CMK (cell line): Measurements from ENCODE around the gene STEAP1B.
"Not testable (repeated sequence)": the region's sequence is repeated elsewhere in the genome, so short reads cannot be mapped to it uniquely, and the experiment has no call there.

Source experiments
- DNase-seq: peaks from one replicate; pipeline ENCODE4 v3.0.0-alpha.2; 2010; ENCODE audit warnings: low read depth

Gene STEAP1B

GRCh38 chr7:22499888-22500689 lies at the start of gene STEAP1B:
STEAP1B (minus strand) TSS chr7:22500188; CDS start chr7:22494855, 5,333 bp downstream.
- not testable (repeated sequence) for DNase-seq

GRCh38 chr7:22549051-22549450 lies 49.1 kb upstream of the STEAP1B start:
- DNase-seq = no peak

GRCh38 chr7:22548313-22548712 lies 48.3 kb upstream of the STEAP1B start:
- DNase-seq = no peak

GRCh38 chr7:22546769-22547168 lies 46.8 kb upstream of the STEAP1B start:
- DNase-seq = no peak

- no peak for DNase-seq
Observed at GRCh38 chr7:22545529-22545928, 45.5 kb upstream of the STEAP1B start.

GRCh38 chr7:22544245-22544644 lies 44.3 kb upstream of the STEAP1B start:
- no peak for DNase-seq

- no peak for DNase-seq
Observed at GRCh38 chr7:22543169-22543568, 43.2 kb upstream of the STEAP1B start.

- DNase-seq = no peak
Observed at GRCh38 chr7:22542669-22543068, 42.7 kb upstream of the STEAP1B start.

GRCh38 chr7:22542254-22542653 lies 42.3 kb upstream of the STEAP1B start:
- DNase-seq = no peak

- no peak for DNase-seq
Observed at GRCh38 chr7:22541789-22542188, 41.8 kb upstream of the STEAP1B start.

GRCh38 chr7:22528537-22528936 lies 28.5 kb upstream of the STEAP1B start:
- DNase-seq = not testable (repeated sequence)

- DNase-seq = not testable (repeated sequence)
Observed at GRCh38 chr7:22524353-22524947, 24.5 kb upstream of the STEAP1B start.

- DNase-seq = not testable (repeated sequence)
Observed at GRCh38 chr7:22523478-22524352, 23.7 kb upstream of the STEAP1B start.

- DNase-seq = not testable (repeated sequence)
Observed at GRCh38 chr7:22519560-22519959, 19.6 kb upstream of the STEAP1B start.

- DNase-seq = not testable (repeated sequence)
Observed at GRCh38 chr7:22516950-22517349, 17.0 kb upstream of the STEAP1B start.

- not testable (repeated sequence) for DNase-seq
Observed at GRCh38 chr7:22514963-22515362, 15.0 kb upstream of the STEAP1B start.

GRCh38 chr7:22507320-22507719 lies 7.3 kb upstream of the STEAP1B start:
- not testable (repeated sequence) for DNase-seq

- DNase-seq = not testable (repeated sequence)
Observed at GRCh38 chr7:22506316-22507020, 6.5 kb upstream of the STEAP1B start.

- not testable (repeated sequence) for DNase-seq
Observed at GRCh38 chr7:22504519-22504918, 4.5 kb upstream of the STEAP1B start.

GRCh38 chr7:22502104-22502503 lies 2.1 kb upstream of the STEAP1B start:
- DNase-seq = not testable (repeated sequence)

- not testable (repeated sequence) for DNase-seq
Observed at GRCh38 chr7:22501336-22501735, 1.3 kb upstream of the STEAP1B start.

GRCh38 chr7:22499044-22499443 lies 944 bp downstream of the STEAP1B start:
- no peak for DNase-seq
